ENCODE data around the gene KCNQ2. TPM values are rescaled to one million over a fixed set of nuclear protein-coding genes. Genes with fewer than 3 reads are reported as not detected.

Gene KCNQ2
- total and polyA plus RNA-seq, 8 donors = 8.4 to 19.1 (median 14.1) TPM; not detected in 2

- intact Hi-C loops (cut with DNase I) = no loop called here
- H3K36me3 ChIP-seq = no peaks in the 10 kb centered on the region
- no peak overlapping the region for H3K27ac ChIP-seq
- H3K9me3 ChIP-seq = no peaks in the 10 kb centered on the region
- ATAC-seq = no peak
- no peak for DNase-seq
- no peak for TF ChIP-seq CTCF (IDR thresholded peaks at IDR 0.05)
- no peak overlapping the region for H3K4me3 ChIP-seq
- H3K27me3 ChIP-seq = peaks cover 46 to 98% of the 10 kb centered on the region in 2 donors
- peaks cover 0 to 14% of the 10 kb centered on the region in 2 donors for H3K4me1 ChIP-seq
These were observed 806 bp downstream of the KCNQ2 start for GRCh38 chr20:63471717-63471980.

GRCh38 chr20:63471002-63471716 is 1.3 kb downstream of the KCNQ2 start:
- intact Hi-C loops (cut with DNase I) = no loop called here
- Histone ChIP-seq H3K27ac (no peak overlapping the region), H3K36me3 (no peaks in the 10 kb centered on the region), H3K27me3 (peaks cover 46 to 98% of the 10 kb centered on the region in 2 donors), H3K9me3 (no peaks in the 10 kb centered on the region), H3K4me1 (peaks cover 0 to 14% of the 10 kb centered on the region in 2 donors), H3K4me3 (no peak overlapping the region)
- ATAC-seq (no peak), DNase-seq (no peak)
- no peak for TF ChIP-seq CTCF (IDR thresholded peaks at IDR 0.05)

GRCh38 chr20:63470410-63470809 is 2.0 kb downstream of the KCNQ2 start:
- Histone ChIP-seq H3K9me3 (no peaks in the 10 kb centered on the region), H3K4me3 (no peak overlapping the region), H3K27ac (no peak overlapping the region), H3K36me3 (no peaks in the 10 kb centered on the region), H3K27me3 (peaks cover 46 to 98% of the 10 kb centered on the region in 2 donors), H3K4me1 (peaks cover 0 to 14% of the 10 kb centered on the region in 2 donors)
- TF ChIP-seq CTCF (IDR thresholded peaks at IDR 0.05) = no peak
- intact Hi-C loops (cut with DNase I) = no loop called here
- DNase-seq = no peak
- ATAC-seq = no peak

GRCh38 chr20:63469713-63470101 is 2.7 kb downstream of the KCNQ2 start:
- Histone ChIP-seq H3K9me3 (no peaks in the 10 kb centered on the region), H3K4me1 (peaks cover 0 to 14% of the 10 kb centered on the region in 2 donors), H3K27ac (no peak overlapping the region), H3K4me3 (no peak overlapping the region), H3K27me3 (peaks cover 41 to 98% of the 10 kb centered on the region in 2 donors), H3K36me3 (no peaks in the 10 kb centered on the region)
- intact Hi-C loops (cut with DNase I) = no loop called here
- DNase-seq (no peak), ATAC-seq (no peak)
- TF ChIP-seq CTCF (IDR thresholded peaks at IDR 0.05) = no peak

- peaks cover 0 to 14% of the 10 kb centered on the region in 2 donors for H3K4me1 ChIP-seq
- no peak for TF ChIP-seq CTCF (IDR thresholded peaks at IDR 0.05)
- ATAC-seq = no peak
- H3K27me3 ChIP-seq = peaks cover 36 to 98% of the 10 kb centered on the region in 2 donors
- intact Hi-C loops (cut with DNase I) = no loop called here
- H3K36me3 ChIP-seq = no peaks in the 10 kb centered on the region
- no peaks in the 10 kb centered on the region for H3K9me3 ChIP-seq
- no peak overlapping the region for H3K4me3 ChIP-seq
- DNase-seq = no peak
- H3K27ac ChIP-seq = no peak overlapping the region
These were observed 3.3 kb downstream of the KCNQ2 start for GRCh38 chr20:63469019-63469712.
